ENCODE data around the gene ZC3H11A.
A peak's percentile ranks its signal among the peaks of the same experiment; 100 is the strongest.
"Not testable (repeated sequence)": the region's sequence is repeated elsewhere in the genome, so short reads cannot be mapped to it uniquely, and the experiment has no call there.

Gene ZC3H11A

GRCh38 chr1:203781962-203782361 is 13.5 kb upstream of the ZC3H11A start:
- no peak for DNase-seq (ENCODE audit: low read depth in 2 of 2)

- DNase-seq (ENCODE audit: low read depth in 2 of 2): no peak
Measured at GRCh38 chr1:203789966-203790365, 5.5 kb upstream of the ZC3H11A start.

DNA sequence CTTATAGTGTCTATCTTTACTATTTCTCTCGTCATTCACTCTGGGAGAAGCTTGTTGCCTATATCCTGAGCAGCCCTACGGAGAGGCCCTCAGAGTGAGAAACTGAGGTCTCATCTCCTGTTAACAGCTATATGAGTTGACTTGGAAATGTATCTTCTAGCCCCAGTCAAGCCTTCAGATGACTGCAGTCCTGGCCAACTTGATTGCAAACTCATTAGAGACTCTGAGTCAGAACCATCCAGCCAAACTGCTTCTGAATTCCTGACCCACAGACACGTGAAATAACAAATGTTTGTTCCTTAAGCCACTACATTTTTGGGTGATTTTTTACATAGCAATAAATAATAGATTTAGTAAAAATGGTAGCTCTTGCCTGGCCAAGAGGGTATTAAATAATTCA is 3.9 kb upstream of the ZC3H11A start:
- DNase-seq (ENCODE audit: low read depth in 2 of 2): no peak

DNA sequence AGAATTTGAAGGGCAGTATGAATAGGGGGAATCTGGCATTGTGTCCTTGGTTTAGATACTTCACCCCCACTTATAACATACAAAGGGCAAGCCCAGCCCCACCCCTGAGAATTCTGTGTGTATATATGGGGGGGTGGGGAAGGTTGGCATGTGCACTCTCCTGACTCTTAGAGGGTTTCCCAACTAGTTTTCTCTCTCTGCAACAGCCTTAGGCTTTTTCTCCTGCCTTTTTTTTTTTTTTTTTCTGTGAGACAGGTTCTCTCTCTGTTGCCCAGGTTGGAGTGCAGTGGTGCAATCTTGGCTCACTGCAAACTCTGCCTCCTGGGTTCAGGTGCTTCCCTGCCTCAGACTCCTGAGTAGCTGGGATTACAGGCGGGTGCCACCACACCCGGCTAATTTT is 2.9 kb upstream of the ZC3H11A start:
- DNase-seq (ENCODE audit: low read depth in 2 of 2): no peak

DNA sequence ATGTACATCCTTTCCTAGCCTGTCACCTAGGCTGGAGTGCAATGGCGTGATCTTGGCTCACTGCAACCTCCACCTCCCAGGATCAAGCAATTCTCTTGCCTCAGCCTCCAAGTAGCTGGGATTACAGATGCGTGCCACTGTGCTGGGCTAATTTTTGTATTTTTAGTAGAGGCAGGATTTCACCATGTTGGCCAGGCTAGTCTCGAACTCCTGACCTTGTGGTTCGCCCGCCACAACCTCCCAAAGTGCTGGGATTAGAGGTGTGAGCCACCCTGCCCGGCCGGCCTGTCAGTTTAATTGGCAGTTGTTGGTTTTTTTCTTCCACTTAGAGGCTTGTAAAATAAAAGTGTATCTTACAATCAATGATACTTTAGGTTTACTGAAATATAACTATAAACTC is 1.9 kb upstream of the ZC3H11A start:
- DNase-seq (ENCODE audit: low read depth in 2 of 2): not testable (repeated sequence)

- no peak for DNase-seq (ENCODE audit: low read depth in 2 of 2)
Measured at GRCh38 chr1:203794764-203795440, 521 bp upstream of the ZC3H11A start.

DNA sequence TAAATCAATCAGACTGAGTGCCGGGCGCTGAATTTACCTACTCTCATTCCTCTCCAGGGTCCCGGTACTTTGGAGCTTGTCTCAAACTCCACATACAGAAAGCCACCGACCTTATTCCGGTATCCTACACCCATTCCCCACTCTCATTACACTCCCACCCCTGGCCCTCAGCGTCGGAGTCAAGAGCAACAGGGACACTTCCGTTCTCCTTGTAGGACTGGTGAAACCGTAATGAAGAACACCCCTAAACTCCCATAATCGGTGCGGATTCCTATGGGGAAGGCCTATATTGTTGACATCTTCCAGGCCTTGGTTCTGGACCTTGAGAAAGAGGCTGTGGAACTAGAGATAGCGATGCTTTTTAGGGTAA is 798 bp downstream of the ZC3H11A start:
- peak; percentile 3 to 7 for DNase-seq (ENCODE audit: low read depth in 2 of 2)

GRCh38 chr1:203797216-203797615 is 1.8 kb downstream of the ZC3H11A start:
- DNase-seq (ENCODE audit: low read depth in 2 of 2): no peak

GRCh38 chr1:203797948-203798655 is 2.7 kb downstream of the ZC3H11A start:
- no peak for DNase-seq (ENCODE audit: low read depth in 2 of 2)

GRCh38 chr1:203799157-203799556 is 3.7 kb downstream of the ZC3H11A start:
- no peak for DNase-seq (ENCODE audit: low read depth in 2 of 2)

DNA sequence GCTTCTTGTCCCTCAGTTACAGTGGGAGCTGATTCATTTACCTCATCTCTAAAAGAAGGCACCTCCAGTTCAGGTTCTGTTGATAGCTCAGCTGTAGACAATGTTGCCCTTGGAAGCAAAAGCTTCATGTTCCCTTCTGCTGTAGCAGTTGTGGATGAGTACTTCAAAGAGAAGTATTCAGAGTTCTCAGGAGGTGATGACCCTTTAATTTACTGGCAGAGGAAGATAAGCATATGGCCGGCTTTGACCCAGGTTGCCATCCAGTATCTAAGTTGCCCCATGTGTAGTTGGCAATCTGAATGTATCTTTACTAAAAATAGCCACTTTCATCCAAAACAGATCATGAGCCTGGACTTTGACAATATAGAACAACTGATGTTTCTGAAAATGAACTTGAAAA is 4.5 kb downstream of the ZC3H11A start:
- no peak for DNase-seq (ENCODE audit: low read depth in 2 of 2)

- no peak for DNase-seq (ENCODE audit: low read depth in 2 of 2)
Measured at GRCh38 chr1:203805689-203806088, 10.3 kb downstream of the ZC3H11A start.

- no peak for DNase-seq (ENCODE audit: low read depth in 2 of 2)
Measured at GRCh38 chr1:203807196-203807595, 11.8 kb downstream of the ZC3H11A start.

DNA sequence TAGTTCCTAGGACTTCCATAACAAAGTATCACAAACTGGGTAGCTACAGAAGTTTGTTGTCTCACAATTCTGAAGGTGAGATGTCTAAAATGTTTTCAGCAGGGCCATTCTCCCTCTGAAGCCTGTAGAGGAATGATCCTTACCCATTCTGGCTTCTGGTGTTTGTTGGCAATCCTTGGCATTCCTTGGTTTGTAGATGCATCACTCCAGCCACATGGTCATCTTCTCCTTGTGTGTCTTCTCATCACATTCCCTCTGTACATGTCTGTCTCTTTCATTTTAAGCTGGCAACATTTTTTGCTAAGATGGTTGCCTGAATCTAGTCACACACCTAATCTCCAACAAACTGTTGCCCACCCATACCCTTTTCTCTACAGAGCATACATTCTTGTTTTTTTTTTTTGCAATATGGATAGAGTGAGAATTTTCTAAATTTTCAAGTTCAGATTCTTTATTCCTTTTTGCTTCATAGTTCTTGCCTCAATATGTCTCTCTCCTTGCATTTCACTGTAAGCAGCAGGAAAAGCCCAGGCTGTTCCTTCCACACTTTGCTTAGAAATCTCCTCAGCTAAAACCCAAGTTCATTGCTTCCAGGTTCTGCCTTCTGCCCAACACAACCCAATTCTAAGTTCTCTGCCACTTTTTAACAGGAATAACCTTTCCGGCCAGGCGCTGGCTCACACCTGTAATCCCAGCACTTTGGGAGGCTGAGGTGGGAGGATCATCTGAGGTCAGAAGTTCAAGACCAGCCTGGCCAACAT is 18.3 kb downstream of the ZC3H11A start:
- DNase-seq (ENCODE audit: low read depth in 2 of 2): no peak

GRCh38 chr1:203818399-203818798 is 23.0 kb downstream of the ZC3H11A start:
- DNase-seq (ENCODE audit: low read depth in 2 of 2): no peak

DNA sequence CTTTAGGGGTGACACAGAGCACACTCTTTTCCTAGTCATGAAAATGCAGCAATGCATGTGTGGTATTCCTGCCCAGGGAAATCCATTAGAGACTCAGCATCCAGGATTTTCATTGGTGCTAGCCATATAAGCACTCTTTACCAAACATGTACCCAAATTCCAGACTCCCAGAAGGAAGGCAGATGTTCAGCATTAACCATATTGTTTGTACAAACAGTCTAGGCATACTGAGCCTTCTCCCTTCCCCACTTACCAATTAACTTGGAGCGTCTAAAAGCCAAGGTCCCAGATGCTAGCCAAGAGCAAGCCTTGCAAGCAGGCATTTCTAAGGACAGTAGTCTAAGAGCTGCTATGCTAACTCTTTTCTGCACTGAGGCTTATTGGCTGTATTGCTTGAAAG is 27.9 kb downstream of the ZC3H11A start:
- no peak for DNase-seq (ENCODE audit: low read depth in 2 of 2)

- no peak for DNase-seq (ENCODE audit: low read depth in 2 of 2)
Measured at GRCh38 chr1:203826175-203826574, 30.8 kb downstream of the ZC3H11A start.

DNA sequence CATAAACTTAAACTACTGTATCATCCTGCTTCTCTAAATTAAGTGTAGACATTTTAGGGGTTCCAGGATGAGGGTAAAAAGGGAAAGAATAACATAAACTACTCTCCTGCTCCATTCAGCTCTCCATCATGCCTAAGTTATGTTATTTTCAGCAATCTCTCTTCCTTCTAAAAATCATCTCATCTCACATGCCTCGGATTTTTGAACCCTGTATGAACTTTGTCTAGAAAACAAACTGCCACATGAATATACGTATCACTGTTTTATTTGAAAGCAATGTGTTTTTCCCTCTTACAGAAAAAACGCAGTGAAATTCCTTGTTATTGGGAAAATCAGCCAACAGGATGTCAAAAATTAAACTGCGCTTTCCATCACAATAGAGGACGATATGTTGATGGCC is 32.6 kb downstream of the ZC3H11A start:
- no peak for DNase-seq (ENCODE audit: low read depth in 2 of 2)

DNA sequence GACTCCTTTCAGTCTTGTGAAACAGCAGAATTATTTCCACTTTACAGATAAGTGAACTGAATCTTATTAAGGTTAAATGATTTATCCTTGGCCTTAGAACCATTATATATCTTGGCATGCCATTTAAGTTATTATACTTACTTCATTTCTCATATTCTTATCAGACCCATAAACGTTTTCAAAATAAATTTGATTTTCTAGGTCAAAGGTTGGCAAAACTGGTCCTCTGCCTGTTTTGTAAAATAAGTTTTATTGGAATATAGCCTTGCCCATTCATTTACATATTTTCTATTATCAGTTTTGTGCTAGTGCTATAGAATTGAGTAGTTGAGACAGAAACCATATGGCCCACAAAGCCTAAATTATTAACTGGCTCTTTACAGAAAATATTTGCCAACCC is 33.1 kb downstream of the ZC3H11A start:
- DNase-seq (ENCODE audit: low read depth in 2 of 2): no peak

DNA sequence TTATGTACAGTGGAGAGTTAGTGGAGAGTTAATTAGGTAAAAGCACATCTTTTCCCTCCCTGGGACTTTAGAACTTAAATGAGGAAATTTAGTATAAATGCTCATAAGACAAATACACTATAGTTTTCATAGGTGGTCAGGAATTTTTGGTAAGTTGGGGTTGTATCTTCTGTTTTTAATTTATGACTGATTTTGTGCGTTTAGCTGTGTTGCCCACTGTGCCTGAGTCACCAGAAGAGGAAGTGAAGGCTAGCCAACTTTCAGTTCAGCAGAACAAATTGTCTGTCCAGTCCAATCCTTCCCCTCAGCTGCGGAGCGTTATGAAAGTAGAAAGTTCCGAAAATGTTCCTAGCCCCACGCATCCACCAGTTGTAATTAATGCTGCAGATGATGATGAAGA is 33.8 kb downstream of the ZC3H11A start:
- not testable (repeated sequence) for DNase-seq (ENCODE audit: low read depth in 2 of 2)

GRCh38 chr1:203835476-203835875 is 40.1 kb downstream of the ZC3H11A start:
- no peak for DNase-seq (ENCODE audit: low read depth in 2 of 2)

- no peak for DNase-seq (ENCODE audit: low read depth in 2 of 2)
Measured at GRCh38 chr1:203839081-203839480, 43.7 kb downstream of the ZC3H11A start.

Measured in stimulated activated CD4-positive, alpha-beta T cell treated with anti-CD3 and anti-CD28 coated beads, Interleukin-4, amount 100 ng/mL, for 48 hours (primary cell).